ENCODE results near the gene MMD.

DNA sequence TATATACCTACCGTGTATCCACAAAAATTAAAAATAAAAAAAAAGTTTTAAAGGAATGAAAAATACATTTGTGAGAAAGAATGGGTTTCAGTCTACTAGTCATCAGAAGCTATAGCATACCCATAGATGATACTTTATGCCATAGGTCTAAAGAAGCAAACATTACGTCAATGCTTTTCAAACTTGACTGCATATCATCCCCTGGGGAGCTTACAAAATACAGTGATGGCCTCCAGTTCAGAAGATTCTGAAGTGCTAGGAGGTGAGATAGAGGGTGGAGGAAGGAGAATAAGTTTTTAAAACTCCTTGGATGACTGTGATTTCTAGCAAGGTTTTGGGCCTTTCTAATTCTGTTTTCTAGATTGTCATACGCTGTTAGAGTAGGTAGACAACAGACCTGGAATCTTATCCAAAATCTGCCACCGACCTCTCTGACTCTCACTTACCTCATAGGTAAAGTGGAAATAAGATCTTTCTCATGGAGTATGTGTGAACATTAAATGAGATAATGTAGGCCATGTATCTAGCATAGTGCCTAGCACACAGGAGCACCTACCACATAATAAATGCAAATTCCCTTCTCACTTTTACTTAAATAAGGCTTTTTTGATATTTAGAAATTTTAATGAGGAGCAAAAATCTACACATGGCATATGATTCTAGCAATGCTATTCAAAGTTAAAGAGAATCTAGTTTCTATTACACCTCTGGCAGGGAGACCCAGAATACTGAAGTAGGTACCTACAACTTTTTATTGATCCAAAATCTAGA, 12.4 kb downstream of the MMD start:
- TF ChIP-seq SIN3A (IDR thresholded peaks at IDR 0.05; ENCODE audit: borderline replicate concordance, low read depth, low read length) (no peak), CTCF (CRISPR knock-in tag; IDR thresholded peaks at IDR 0.05) (no peak), MYNN (CRISPR knock-in tag; IDR thresholded peaks at IDR 0.05; ENCODE audit: low read depth) (no peak), YY1 (IDR thresholded peaks at IDR 0.05; ENCODE audit: insufficient read depth, insufficient replicate concordance, low read depth, low read length) (no peak), ZNF605 (CRISPR knock-in tag; IDR thresholded peaks at IDR 0.05) (no peak), ISX (CRISPR knock-in tag; conservative IDR thresholded peaks at IDR 0.05) (no peak), RAD21 (CRISPR knock-in tag; IDR thresholded peaks at IDR 0.05) (no peak), JUND (CRISPR knock-in tag; IDR thresholded peaks at IDR 0.05) (no peak), NFE2L2 (IDR thresholded peaks at IDR 0.05; ENCODE audit: low read length) (no peak), ZNF350 (CRISPR knock-in tag; IDR thresholded peaks at IDR 0.05; ENCODE audit: borderline replicate concordance, low read depth) (no peak), RARA (CRISPR knock-in tag; IDR thresholded peaks at IDR 0.05) (no peak), ZNF737 (CRISPR knock-in tag; IDR thresholded peaks at IDR 0.05; ENCODE audit: borderline replicate concordance) (no peak), MTA1 (CRISPR knock-in tag; IDR thresholded peaks at IDR 0.05; ENCODE audit: borderline replicate concordance) (no peak)
- TF ChIP-seq, protein P1, sequence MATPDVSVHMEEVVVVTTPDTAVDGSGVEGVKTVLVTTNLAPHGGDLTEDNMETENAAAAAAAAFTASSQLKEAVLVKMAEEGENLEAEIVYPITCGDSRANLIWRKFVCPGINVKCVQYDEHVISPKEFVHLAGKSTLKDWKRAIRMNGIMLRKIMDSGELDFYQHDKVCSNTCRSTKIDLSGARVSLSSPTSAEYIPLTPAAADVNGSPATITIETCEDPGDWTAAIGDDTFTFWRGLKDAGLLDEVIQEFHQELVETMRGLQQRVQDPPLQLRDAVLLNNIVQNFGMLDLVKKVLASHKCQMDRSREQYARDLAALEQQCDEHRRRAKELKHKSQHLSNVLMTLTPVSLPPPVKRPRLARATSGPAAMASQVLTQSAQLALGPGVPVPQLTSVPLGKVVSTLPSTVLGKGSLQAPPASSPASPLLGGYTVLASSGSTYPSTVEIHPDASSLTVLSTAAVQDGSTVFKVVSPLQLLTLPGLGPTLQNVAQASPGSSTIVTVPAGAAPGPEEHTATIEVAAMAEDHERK (CRISPR knock-in tag; IDR thresholded peaks at IDR 0.05; ENCODE audit: low read depth), result no peak
